Measurements from ENCODE around the gene PLRG1.

PLRG1 gene

GRCh38 chr4:154574311-154574710 lies 24.1 kb upstream of the PLRG1 start:
- in situ Hi-C loops (cut with MboI; ENCODE audit: low sequenced_read_pairs) = no loop called here

GRCh38 chr4:154573190-154573870 lies 23.1 kb upstream of the PLRG1 start:
- in situ Hi-C loops (cut with MboI; ENCODE audit: low sequenced_read_pairs) = no loop called here

- in situ Hi-C loops (cut with MboI; ENCODE audit: low sequenced_read_pairs) = no loop called here
These were observed 19.4 kb upstream of the PLRG1 start for GRCh38 chr4:154569584-154569983.

GRCh38 chr4:154569028-154569427 lies 18.8 kb upstream of the PLRG1 start:
- in situ Hi-C loops (cut with MboI; ENCODE audit: low sequenced_read_pairs) = no loop called here

GRCh38 chr4:154566639-154567204 lies 16.5 kb upstream of the PLRG1 start:
- in situ Hi-C loops (cut with MboI; ENCODE audit: low sequenced_read_pairs) = no loop called here

- in situ Hi-C loops (cut with MboI; ENCODE audit: low sequenced_read_pairs) = no loop called here
These were observed 15.5 kb upstream of the PLRG1 start for GRCh38 chr4:154565704-154566103.

- in situ Hi-C loops (cut with MboI; ENCODE audit: low sequenced_read_pairs) = no loop called here
These were observed 14.1 kb upstream of the PLRG1 start for GRCh38 chr4:154564311-154564710.

- in situ Hi-C loops (cut with MboI; ENCODE audit: low sequenced_read_pairs) = no loop called here
These were observed 12.6 kb upstream of the PLRG1 start, which contains the start of gene FGB for GRCh38 chr4:154562697-154563254. Gene FGB (plus strand): TSS chr4:154563011. CDS start chr4:154563019, 8 bp downstream.

GRCh38 chr4:154560824-154561231 lies 10.6 kb upstream of the PLRG1 start:
- in situ Hi-C loops (cut with MboI; ENCODE audit: low sequenced_read_pairs) = no loop called here

GRCh38 chr4:154560419-154560801 lies 10.2 kb upstream of the PLRG1 start:
- in situ Hi-C loops (cut with MboI; ENCODE audit: low sequenced_read_pairs) = no loop called here

GRCh38 chr4:154559494-154560418 lies 9.6 kb upstream of the PLRG1 start:
- in situ Hi-C loops (cut with MboI; ENCODE audit: low sequenced_read_pairs) = no loop called here

- in situ Hi-C loops (cut with MboI; ENCODE audit: low sequenced_read_pairs) = no loop called here
These were observed 8.9 kb upstream of the PLRG1 start for GRCh38 chr4:154559141-154559493.

- in situ Hi-C loops (cut with MboI; ENCODE audit: low sequenced_read_pairs) = no loop called here
These were observed 1.9 kb upstream of the PLRG1 start for GRCh38 chr4:154551872-154552686.

- in situ Hi-C loops (cut with MboI; ENCODE audit: low sequenced_read_pairs) = no loop called here
These were observed 4.5 kb downstream of the PLRG1 start for GRCh38 chr4:154545689-154546088.

GRCh38 chr4:154542271-154542879 lies 7.8 kb downstream of the PLRG1 start:
- in situ Hi-C loops (cut with MboI; ENCODE audit: low sequenced_read_pairs) = no loop called here

GRCh38 chr4:154534296-154534695 lies 15.9 kb downstream of the PLRG1 start:
- in situ Hi-C loops (cut with MboI; ENCODE audit: low sequenced_read_pairs) = no loop called here

GRCh38 chr4:154529728-154530519 lies 20.3 kb downstream of the PLRG1 start:
- in situ Hi-C loops (cut with MboI; ENCODE audit: low sequenced_read_pairs) = no loop called here

GRCh38 chr4:154528869-154529268 lies 21.3 kb downstream of the PLRG1 start:
- in situ Hi-C loops (cut with MboI; ENCODE audit: low sequenced_read_pairs) = no loop called here

GRCh38 chr4:154527308-154527707 lies 22.9 kb downstream of the PLRG1 start:
- in situ Hi-C loops (cut with MboI; ENCODE audit: low sequenced_read_pairs) = no loop called here

All from HL-60/S4 (cell line).